H1 (cell line): ENCODE data around the gene ELP6. TPM values are rescaled to one million over a fixed set of nuclear protein-coding genes. Genes with fewer than 3 reads are reported as not detected.

Experiments
- CHD1 ChIP-seq: IDR thresholded peaks from 2 replicates; pipeline ENCODE4 v1.6.1; 2012; ENCODE audit warnings: low read depth, low read length, improper control_type of control experiment
- CREB1 ChIP-seq: IDR thresholded peaks from 2 replicates; pipeline ENCODE4 v1.6.1; 2012; ENCODE audit warnings: inconsistent platforms
- PHF8 ChIP-seq: fragments of 200-600 bp; sonication (generic); conservative IDR thresholded peaks from 2 replicates; pipeline ENCODE4 v1.7.1; 2012; ENCODE audit warnings: low read depth, mild to moderate bottlenecking, inconsistent platforms, low read length, moderate library complexity
- RAD21 ChIP-seq, 2 experiments: IDR thresholded peaks in 1 of 2; conservative IDR thresholded peaks in 1 of 2; 2 replicates each; pipeline ENCODE4 v1.6.1; 2011; ENCODE audit warnings: low read depth in 2 of 2, low read length in 2 of 2, improper control_type of control experiment in 1 of 2, inconsistent platforms in 1 of 2, mild to moderate bottlenecking in 1 of 2, moderate library complexity in 1 of 2
- SP2 ChIP-seq: IDR thresholded peaks from 2 replicates; pipeline ENCODE4 v1.6.1; 2012; ENCODE audit warnings: mild to moderate bottlenecking, low read length, inconsistent platforms
- TAF1 ChIP-seq: IDR thresholded peaks from 2 replicates; pipeline ENCODE4 v1.6.1; 2011; ENCODE audit warnings: mild to moderate bottlenecking, low read depth, low read length
- polyA plus RNA-seq, 7 experiments: library from polyadenylated mRNA; depleted of rRNA in 3 of 7; stranded (reverse) in 5 of 7; unstranded in 2 of 7; fragments of >200 nt in 5 of 7; fragments of 200-250 nt in 2 of 7; gene quantifications; 1 replicate in 5 of 7; 2 replicates in 1 of 7; 4 replicates in 1 of 7; pipeline versions ENCODE4 v1.2.1 to v1.2.3, GENCODE V29; 2011 to 2013; ENCODE audit warnings: missing spikeins in 2 of 7, mixed read lengths in 2 of 7
- total RNA-seq: library from RNA; stranded (reverse); fragmentation: NEBNext Ultra II Directional; extraction: Animal tissue kit (Norgen Biotek cat#: 25700); gene quantifications from 2 replicates; pipeline ENCODE4 v1.2.1, GENCODE V29; 2021

ELP6 gene
- total and polyA plus RNA-seq, 2 of the 8 experiments (the other 6 are each of a cell fraction or from before 2014, with no cell fraction given), result 51.1 to 78.7 TPM

DNA sequence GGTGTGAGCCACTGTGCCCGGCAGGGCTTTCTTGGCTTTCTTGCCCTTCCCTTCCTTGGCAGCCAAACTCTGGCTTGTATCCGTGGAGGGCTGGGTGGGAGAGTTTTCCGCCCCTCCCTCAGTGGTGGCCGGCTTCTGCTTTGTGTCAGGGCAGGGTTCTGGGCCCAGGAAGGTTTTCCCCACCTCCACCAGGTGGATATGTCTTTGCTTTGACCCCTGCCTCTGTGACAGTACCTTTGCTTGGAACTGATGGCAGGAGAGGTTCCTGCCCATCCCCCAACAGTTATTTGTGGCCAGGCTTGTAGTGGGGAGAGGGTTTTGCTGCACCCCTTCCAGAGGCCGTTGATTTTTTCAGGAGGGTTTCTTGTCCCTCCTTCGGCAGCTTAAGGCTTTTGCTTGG lies 40.8 kb upstream of the ELP6 start (continued):
- TF ChIP-seq CHD1 (no peak), PHF8 (no peak), SP2 (no peak), CREB1 (no peak), TAF1 (no peak), RAD21 (IDR thresholded peaks at IDR 0.05 in 1 of 2, conservative IDR thresholded peaks at IDR 0.05 in 1 of 2; ENCODE audit: low read depth in 2 of 2, low read length in 2 of 2) (no peak)
